Gastrocnemius medialis (tissue), 4 donors: ENCODE data around the gene HBZ. TPM values are rescaled to one million over a fixed set of nuclear protein-coding genes. Genes with fewer than 3 reads are reported as not detected.

ENCODE experiments used
- ATAC-seq, 2 donors: fragments of 150-250 bp; one replicate each; pipeline ENCODE4 v1.9.1; 2016
- DNase-seq, 2 donors: peaks; one replicate each; pipeline ENCODE4 v3.0.0-alpha.2; 2019
- H3K27ac ChIP-seq, 4 donors: fragments of 200-600 bp; sonication (generic); 1 replicate in 1 of 4; 2 replicates in 3 of 4; pipeline ENCODE4 v1.5.1; 2016 to 2018; ENCODE audit warnings: mild to moderate bottlenecking in 2 of 4, moderate library complexity in 1 of 4
- H3K27me3 ChIP-seq, 3 donors: fragments of 200-600 bp; sonication (generic) in 2 of 3; 1 replicate in 1 of 3; 2 replicates in 2 of 3; pipeline versions ENCODE4 v1.5.1 to v1.6.0; 2016 to 2019; ENCODE audit warnings: mild to moderate bottlenecking in 1 of 3, moderate library complexity in 1 of 3
- H3K36me3 ChIP-seq, 2 donors: fragments of 200-600 bp; sonication (generic) in 1 of 2; one replicate each; pipeline ENCODE4 v1.5.1; 2017 to 2018
- H3K4me1 ChIP-seq, 2 donors: fragments of 200-600 bp; sonication (generic) in 1 of 2; one replicate each; pipeline ENCODE4 v1.5.1; 2016 to 2017; ENCODE audit warnings: mild to moderate bottlenecking in 2 of 2
- H3K4me3 ChIP-seq, 4 donors: fragments of 200-600 bp; sonication (generic) in 3 of 4; 1 replicate in 1 of 4; 2 replicates in 3 of 4; pipeline ENCODE4 v1.5.1; 2016 to 2019; ENCODE audit warnings: mild to moderate bottlenecking in 2 of 4
- H3K9me3 ChIP-seq, 3 donors: fragments of 200-600 bp; sonication (generic) in 2 of 3; 1 replicate in 1 of 3; 2 replicates in 2 of 3; pipeline ENCODE4 v1.5.1; 2016 to 2019
- POLR2A ChIP-seq, 2 donors: fragments of 450-650 bp; IDR thresholded peaks; one replicate each; pipeline ENCODE4 v1.6.1; 2017; ENCODE audit warnings: antibody characterized with exemption in 2 of 2, mild to moderate bottlenecking in 2 of 2, moderate library complexity in 2 of 2
- in situ Hi-C, 4 donors: fragments of 200-750 bp; cut with MboI; loops; one replicate each; pipeline versions ENCODE4 v1.15.0 to v1.8.0; 2017; ENCODE audit warnings: low sequenced_read_pairs in 4 of 4
- intact Hi-C: fragments of 100-400 bp; cut with DNase I; formaldehyde crosslinking; loops from one replicate; pipeline ENCODE4 v1.15.1; 2023; ENCODE audit warnings: low total_unique reads
- total RNA-seq, 4 donors: library from RNA; depleted of rRNA; stranded (reverse); fragments of >200 nt; gene quantifications; one replicate each; pipeline versions ENCODE4 v1.1.0 to v1.2.3, GENCODE V29; 2016
- TF ChIP-seq, protein P1 (sequence below), 5 experiments: fragments of 450-650 bp in 3 of 5; fragments of 200-600 bp in 2 of 5; sonication (generic) in 2 of 5; IDR thresholded peaks in 4 of 5; conservative IDR thresholded peaks in 1 of 5; 1 replicate in 4 of 5; 2 replicates in 1 of 5; pipeline ENCODE4 v1.5.1; 2016 to 2019; ENCODE audit warnings: antibody characterized with exemption in 5 of 5, mild to moderate bottlenecking in 3 of 5, moderate library complexity in 3 of 5

The HBZ gene
- total RNA-seq, 4 donors from 2014 or later, result not detected

DNA sequence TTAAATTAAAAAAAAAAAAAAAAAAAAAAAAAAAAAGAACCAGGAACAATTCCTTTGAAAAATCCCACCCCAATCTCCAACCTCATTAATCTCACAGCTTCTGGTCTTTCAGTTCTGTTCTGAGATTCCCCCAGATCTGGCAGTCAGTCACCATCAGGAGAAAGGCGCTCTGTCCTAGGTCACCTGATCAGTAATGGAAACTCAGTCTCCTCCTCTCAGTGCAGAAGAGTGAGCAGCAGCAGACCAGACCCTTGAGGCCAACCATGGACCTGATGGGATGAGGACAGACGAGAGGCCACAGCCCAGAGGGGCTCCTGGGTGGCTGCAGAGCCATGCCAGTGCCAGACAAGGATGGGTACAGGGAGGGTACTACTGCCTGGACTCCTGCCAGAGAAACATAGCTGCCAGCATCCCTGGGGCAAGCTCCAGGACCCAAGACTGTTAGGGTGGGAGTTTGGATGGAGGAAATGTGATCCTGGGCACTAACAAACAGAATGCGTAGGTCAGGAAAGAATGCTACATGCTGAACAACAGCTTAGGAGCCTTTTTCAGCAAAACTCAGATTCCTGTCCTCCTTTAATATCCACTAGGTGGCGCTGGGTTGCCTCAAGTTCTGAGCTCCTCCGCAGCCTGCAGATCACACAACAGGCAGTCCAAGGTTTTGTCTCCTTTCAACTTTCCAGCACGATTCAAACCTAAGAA, 45.7 kb upstream of the HBZ start:
- in situ Hi-C loops, result loop anchor here in 2 of 4 donors (5.0 kb wide), 1 partner anchor 76 kb away; the partner anchor contains the start of gene HBQ1 (in 2 of the 2)
- DNase-seq, result peak; percentile 49
- intact Hi-C loops, result loop anchor here (2.0 to 5.0 kb wide), 2 partner anchors 74 to 246 kb away; partner anchors contain the start of genes AXIN1 and HBQ1

DNA sequence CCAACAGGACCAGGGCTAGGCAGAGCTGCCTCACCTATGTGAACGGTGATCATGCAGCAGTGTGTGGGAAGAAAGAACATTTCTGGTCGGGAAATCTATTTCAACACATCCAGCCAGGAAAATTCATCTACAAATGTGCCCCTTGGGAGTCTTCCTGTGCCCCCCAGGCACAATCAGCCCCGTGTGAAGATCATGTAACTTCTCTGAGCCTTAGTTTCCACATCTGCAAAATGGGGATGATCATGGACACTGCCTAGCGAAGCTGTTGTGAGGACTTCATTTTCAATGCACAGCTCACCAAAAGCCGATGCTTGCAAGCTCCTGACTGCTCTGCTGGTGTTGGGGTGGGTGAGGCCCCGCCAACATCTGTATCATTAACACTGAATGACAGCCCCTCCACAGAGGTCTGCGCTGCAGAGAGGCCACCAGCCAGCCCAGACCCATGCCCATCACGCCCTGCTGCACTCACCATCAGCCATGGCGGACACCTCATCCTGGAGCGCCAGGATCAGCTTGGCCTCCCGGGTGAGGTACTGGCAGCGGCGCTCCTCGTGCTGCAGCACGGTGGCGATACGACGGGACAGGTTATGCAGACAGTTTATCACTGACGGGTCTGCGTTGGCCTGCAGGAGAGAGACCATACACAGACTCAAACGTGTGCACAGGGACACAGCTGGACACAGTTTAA, 40.1 kb upstream of the HBZ start:
- ATAC-seq (no peak), DNase-seq (no peak)
- no peak overlapping the region for H3K4me3 ChIP-seq
- intact Hi-C loops, result no loop called here
- H3K36me3 ChIP-seq, result peaks cover 0 to 55% of the 10 kb centered on the region in 2 donors
- no peaks in the 10 kb centered on the region for H3K27me3 ChIP-seq
- in situ Hi-C loops, result no loop called here
- peaks cover 0 to 3% of the 10 kb centered on the region in 2 donors for H3K4me1 ChIP-seq
- no peak overlapping the region for H3K27ac ChIP-seq
- no peak for TF ChIP-seq POLR2A (IDR thresholded peaks at IDR 0.05)
- TF ChIP-seq, protein P1, sequence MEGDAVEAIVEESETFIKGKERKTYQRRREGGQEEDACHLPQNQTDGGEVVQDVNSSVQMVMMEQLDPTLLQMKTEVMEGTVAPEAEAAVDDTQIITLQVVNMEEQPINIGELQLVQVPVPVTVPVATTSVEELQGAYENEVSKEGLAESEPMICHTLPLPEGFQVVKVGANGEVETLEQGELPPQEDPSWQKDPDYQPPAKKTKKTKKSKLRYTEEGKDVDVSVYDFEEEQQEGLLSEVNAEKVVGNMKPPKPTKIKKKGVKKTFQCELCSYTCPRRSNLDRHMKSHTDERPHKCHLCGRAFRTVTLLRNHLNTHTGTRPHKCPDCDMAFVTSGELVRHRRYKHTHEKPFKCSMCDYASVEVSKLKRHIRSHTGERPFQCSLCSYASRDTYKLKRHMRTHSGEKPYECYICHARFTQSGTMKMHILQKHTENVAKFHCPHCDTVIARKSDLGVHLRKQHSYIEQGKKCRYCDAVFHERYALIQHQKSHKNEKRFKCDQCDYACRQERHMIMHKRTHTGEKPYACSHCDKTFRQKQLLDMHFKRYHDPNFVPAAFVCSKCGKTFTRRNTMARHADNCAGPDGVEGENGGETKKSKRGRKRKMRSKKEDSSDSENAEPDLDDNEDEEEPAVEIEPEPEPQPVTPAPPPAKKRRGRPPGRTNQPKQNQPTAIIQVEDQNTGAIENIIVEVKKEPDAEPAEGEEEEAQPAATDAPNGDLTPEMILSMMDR (IDR thresholded peaks at IDR 0.05 in 4 of 5, conservative IDR thresholded peaks at IDR 0.05 in 1 of 5), result no peak
- no peaks in the 10 kb centered on the region for H3K9me3 ChIP-seq

More for the DNA sequence above, 45.7 kb upstream of the HBZ start:
- no peak overlapping the region for H3K27ac ChIP-seq
- peaks cover 30 to 32% of the 10 kb centered on the region in 2 donors for H3K4me1 ChIP-seq
- no peak overlapping the region for H3K4me3 ChIP-seq
- H3K27me3 ChIP-seq, result no peaks in the 10 kb centered on the region
- H3K36me3 ChIP-seq, result peaks cover 0 to 31% of the 10 kb centered on the region in 2 donors
- peak in 1 of 2 donors; percentile 11 for ATAC-seq
- H3K9me3 ChIP-seq, result no peaks in the 10 kb centered on the region
- TF ChIP-seq POLR2A (IDR thresholded peaks at IDR 0.05), result no peak
- TF ChIP-seq, protein P1 (IDR thresholded peaks at IDR 0.05 in 4 of 5, conservative IDR thresholded peaks at IDR 0.05 in 1 of 5), result peak; percentile 70 to 88 (median 81)

GRCh38 chr16:114327-114726, 38.1 kb upstream of the HBZ start:
- DNase-seq (no peak), ATAC-seq (no peak)
- TF ChIP-seq, protein P1 (IDR thresholded peaks at IDR 0.05 in 4 of 5, conservative IDR thresholded peaks at IDR 0.05 in 1 of 5), result no peak
- no peak for TF ChIP-seq POLR2A (IDR thresholded peaks at IDR 0.05)
- peaks cover 0 to 45% of the 10 kb centered on the region in 2 donors for H3K36me3 ChIP-seq
- no peak overlapping the region for H3K27ac ChIP-seq
- no peaks in the 10 kb centered on the region for H3K27me3 ChIP-seq
- H3K9me3 ChIP-seq, result no peaks in the 10 kb centered on the region
- peaks cover 0 to 3% of the 10 kb centered on the region in 2 donors for H3K4me1 ChIP-seq
- H3K4me3 ChIP-seq, result no peak overlapping the region
- intact Hi-C loops (no loop called here), in situ Hi-C loops (no loop called here)

GRCh38 chr16:116015-116414, 36.4 kb upstream of the HBZ start:
- Histone ChIP-seq H3K27ac (no peak overlapping the region), H3K4me1 (peaks cover 0 to 3% of the 10 kb centered on the region in 2 donors), H3K9me3 (no peaks in the 10 kb centered on the region), H3K4me3 (no peak overlapping the region), H3K36me3 (peaks cover 0 to 33% of the 10 kb centered on the region in 2 donors), H3K27me3 (no peaks in the 10 kb centered on the region)
- ATAC-seq (no peak), DNase-seq (no peak)
- intact Hi-C loops (no loop called here), in situ Hi-C loops (no loop called here)
- TF ChIP-seq, protein P1 (IDR thresholded peaks at IDR 0.05 in 4 of 5, conservative IDR thresholded peaks at IDR 0.05 in 1 of 5), result no peak
- TF ChIP-seq POLR2A (IDR thresholded peaks at IDR 0.05), result no peak
